ENCODE results near the gene UBE2F.

Gene UBE2F

GRCh38 chr2:237923481-237924163 lies 43.2 kb upstream of the UBE2F start:
- TF ChIP-seq CTCF (IDR thresholded peaks at IDR 0.05; ENCODE audit: extremely low read depth, insufficient read depth, missing control alignments): peak; percentile 96
- DNase-seq (ENCODE audit: low spot score): peak; percentile 95
- in situ Hi-C loops (cut with MboI; ENCODE audit: low pct_unique_long_range_greater_than_20kb, low sequenced_read_pairs, unreplicated experiment): no loop called here

GRCh38 chr2:237924164-237924534 lies 42.7 kb upstream of the UBE2F start:
- DNase-seq (ENCODE audit: low spot score): no peak
- in situ Hi-C loops (cut with MboI; ENCODE audit: low pct_unique_long_range_greater_than_20kb, low sequenced_read_pairs, unreplicated experiment): no loop called here
- TF ChIP-seq CTCF (IDR thresholded peaks at IDR 0.05; ENCODE audit: extremely low read depth, insufficient read depth, missing control alignments): no peak

- TF ChIP-seq CTCF (IDR thresholded peaks at IDR 0.05; ENCODE audit: extremely low read depth, insufficient read depth, missing control alignments): no peak
- DNase-seq (ENCODE audit: low spot score): no peak
- in situ Hi-C loops (cut with MboI; ENCODE audit: low pct_unique_long_range_greater_than_20kb, low sequenced_read_pairs, unreplicated experiment): no loop called here
These were observed 39.7 kb upstream of the UBE2F start for GRCh38 chr2:237927135-237927534.

GRCh38 chr2:237927986-237928385 lies 38.8 kb upstream of the UBE2F start:
- no peak for DNase-seq (ENCODE audit: low spot score)
- TF ChIP-seq CTCF (IDR thresholded peaks at IDR 0.05; ENCODE audit: extremely low read depth, insufficient read depth, missing control alignments): no peak
- in situ Hi-C loops (cut with MboI; ENCODE audit: low pct_unique_long_range_greater_than_20kb, low sequenced_read_pairs, unreplicated experiment): no loop called here

GRCh38 chr2:237929979-237930378 lies 36.8 kb upstream of the UBE2F start:
- in situ Hi-C loops (cut with MboI; ENCODE audit: low pct_unique_long_range_greater_than_20kb, low sequenced_read_pairs, unreplicated experiment): no loop called here
- no peak for DNase-seq (ENCODE audit: low spot score)
- TF ChIP-seq CTCF (IDR thresholded peaks at IDR 0.05; ENCODE audit: extremely low read depth, insufficient read depth, missing control alignments): no peak

GRCh38 chr2:237931205-237931721 lies 35.6 kb upstream of the UBE2F start:
- no peak for TF ChIP-seq CTCF (IDR thresholded peaks at IDR 0.05; ENCODE audit: extremely low read depth, insufficient read depth, missing control alignments)
- in situ Hi-C loops (cut with MboI; ENCODE audit: low pct_unique_long_range_greater_than_20kb, low sequenced_read_pairs, unreplicated experiment): no loop called here
- DNase-seq (ENCODE audit: low spot score): no peak

Measured in GM13977 (cell line).